LNCaP clone FGC (cell line): ENCODE measurements around the gene PACC1.
A peak's percentile ranks its signal among the peaks of the same experiment; 100 is the strongest.

ENCODE experiments used
- DNase-seq: peaks from one replicate; pipeline ENCODE4 v3.0.0-alpha.2; 2011; ENCODE audit warnings: low read depth
- H3K4me3 ChIP-seq: 2 replicates; pipeline ENCODE4 v1.5.1; 2011; ENCODE audit warnings: mild to moderate bottlenecking, low read depth, low read length, control low read depth
- TF ChIP-seq, protein P1 (sequence below): IDR thresholded peaks from 2 replicates; pipeline ENCODE4 v1.5.1; 2012; ENCODE audit warnings: mild to moderate bottlenecking; ENCODE audit not compliant: control insufficient read depth, insufficient read depth; ENCODE audit errors: extremely low read depth

Gene PACC1

GRCh38 chr1:212437179-212437798 is 22.6 kb upstream of the PACC1 start:
- TF ChIP-seq, protein P1, sequence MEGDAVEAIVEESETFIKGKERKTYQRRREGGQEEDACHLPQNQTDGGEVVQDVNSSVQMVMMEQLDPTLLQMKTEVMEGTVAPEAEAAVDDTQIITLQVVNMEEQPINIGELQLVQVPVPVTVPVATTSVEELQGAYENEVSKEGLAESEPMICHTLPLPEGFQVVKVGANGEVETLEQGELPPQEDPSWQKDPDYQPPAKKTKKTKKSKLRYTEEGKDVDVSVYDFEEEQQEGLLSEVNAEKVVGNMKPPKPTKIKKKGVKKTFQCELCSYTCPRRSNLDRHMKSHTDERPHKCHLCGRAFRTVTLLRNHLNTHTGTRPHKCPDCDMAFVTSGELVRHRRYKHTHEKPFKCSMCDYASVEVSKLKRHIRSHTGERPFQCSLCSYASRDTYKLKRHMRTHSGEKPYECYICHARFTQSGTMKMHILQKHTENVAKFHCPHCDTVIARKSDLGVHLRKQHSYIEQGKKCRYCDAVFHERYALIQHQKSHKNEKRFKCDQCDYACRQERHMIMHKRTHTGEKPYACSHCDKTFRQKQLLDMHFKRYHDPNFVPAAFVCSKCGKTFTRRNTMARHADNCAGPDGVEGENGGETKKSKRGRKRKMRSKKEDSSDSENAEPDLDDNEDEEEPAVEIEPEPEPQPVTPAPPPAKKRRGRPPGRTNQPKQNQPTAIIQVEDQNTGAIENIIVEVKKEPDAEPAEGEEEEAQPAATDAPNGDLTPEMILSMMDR: no peak
- H3K4me3 ChIP-seq: no peak overlapping the region
- DNase-seq: no peak

DNA sequence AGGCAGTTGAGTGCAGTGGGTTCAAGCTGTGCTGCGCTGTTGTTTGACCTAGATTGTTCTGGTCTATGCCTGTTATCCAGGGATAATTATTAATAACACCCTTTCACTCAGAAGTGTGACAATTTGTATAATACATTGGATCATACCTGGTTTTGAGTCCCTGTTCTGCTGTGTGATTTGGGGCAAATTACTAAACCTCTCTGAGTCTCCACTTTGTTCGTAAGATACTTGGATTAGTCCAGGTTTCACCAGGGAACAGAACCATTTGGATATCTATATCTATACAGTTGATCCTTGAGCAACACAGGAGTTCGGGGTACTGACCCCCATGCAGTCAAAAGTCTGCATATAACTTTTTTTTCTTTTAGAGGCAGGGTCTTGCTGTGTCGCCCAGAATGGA is 20.3 kb upstream of the PACC1 start:
- no peak for DNase-seq
- TF ChIP-seq, protein P1: no peak
- H3K4me3 ChIP-seq: no peak overlapping the region

DNA sequence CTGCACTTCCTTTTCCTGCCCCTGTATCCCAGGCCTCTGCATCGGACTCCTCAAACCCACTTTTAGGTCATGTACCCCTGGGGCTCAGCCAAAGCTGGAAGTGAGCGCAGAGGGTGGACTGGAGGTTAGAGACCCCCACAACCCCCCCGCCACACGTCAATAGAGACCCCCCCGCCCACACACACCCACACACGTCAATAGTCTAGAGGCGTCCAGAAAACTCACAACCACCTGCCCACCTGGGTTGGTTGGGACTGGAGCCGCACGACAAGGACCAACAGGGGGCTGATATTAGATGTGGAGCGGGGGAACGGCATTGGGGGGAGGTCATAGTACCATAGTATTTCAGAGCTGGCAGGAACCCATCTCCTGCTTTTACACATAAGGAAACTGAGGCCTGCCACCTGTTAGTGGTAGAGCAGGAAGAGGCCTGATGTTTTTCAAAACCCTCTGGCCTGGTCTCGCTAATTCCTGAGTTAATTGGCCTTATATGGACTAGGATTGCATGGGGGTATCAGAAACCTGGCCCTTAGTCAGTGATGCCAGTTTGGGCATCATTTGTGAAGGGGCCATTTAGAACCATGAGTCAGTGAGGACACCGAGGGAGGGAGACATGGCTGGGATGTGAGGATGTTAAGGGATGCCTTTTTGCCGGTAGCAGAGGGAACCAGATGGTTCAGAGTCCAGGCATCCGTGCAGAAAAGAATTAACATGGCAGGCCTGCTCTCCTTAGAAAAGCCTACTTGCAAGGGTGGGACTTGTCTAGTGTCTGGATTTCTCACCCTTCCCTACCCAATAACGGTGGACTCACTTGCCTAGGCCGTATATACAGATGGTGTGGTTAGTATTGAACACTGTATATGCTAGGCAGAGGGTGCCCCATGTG is 19.1 kb upstream of the PACC1 start:
- peak overlapping the region; percentile 76 for H3K4me3 ChIP-seq
- no peak for DNase-seq
- TF ChIP-seq, protein P1: no peak

DNA sequence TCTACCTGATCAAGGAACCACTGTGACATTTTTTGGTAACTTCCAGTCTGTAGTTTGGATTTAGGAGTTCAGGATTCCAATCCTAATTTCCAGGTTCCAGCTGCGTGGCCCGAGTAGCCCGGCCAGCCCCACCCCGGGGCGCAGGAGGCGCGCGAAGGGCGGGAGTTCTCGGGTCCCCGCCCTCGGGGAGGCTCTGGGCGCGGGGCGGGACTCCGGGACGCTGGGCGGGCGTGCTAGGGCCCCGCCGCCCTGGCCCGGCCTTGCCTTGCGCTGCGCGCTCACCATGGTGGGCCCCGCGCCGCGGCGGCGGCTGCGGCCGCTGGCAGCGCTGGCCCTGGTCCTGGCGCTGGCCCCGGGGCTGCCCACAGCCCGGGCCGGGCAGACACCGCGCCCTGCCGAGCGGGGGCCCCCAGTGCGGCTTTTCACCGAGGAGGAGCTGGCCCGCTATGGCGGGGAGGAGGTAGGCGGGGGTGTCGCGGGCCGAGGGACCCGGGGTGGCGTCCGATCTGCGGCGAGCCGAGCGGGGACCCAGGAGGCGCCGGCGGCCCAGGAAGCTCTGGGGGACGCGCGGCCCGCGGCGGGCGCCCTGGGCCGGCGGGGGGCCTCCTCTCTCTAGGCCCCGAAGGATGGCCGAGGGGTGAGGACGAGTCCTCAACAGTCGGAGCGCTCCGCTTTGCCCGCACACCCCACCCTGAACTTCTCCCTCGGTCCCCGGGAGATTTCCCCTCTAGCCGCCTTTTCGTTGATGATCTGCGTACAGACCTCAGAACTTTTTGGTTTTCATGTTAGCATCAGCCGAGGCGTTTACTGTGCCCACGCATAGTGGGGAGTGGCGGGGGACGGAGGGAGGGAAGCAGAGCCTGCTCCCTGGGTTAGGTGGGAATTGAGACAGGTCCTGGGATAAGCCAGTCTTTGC is 18.2 kb upstream of the PACC1 start, which contains the start of gene NENF:
Gene NENF (plus strand): TSS at position 260 of the 916 bp plus-strand sequence. CDS start 24 bp downstream, at position 284.
- TF ChIP-seq, protein P1: no peak
- peak; percentile 35 for DNase-seq
- peak within 1 kb of the TSS; percentile 76 for H3K4me3 ChIP-seq

- DNase-seq: no peak
- H3K4me3 ChIP-seq: peak overlapping the region; percentile 76
- TF ChIP-seq, protein P1: no peak
Observed at GRCh38 chr1:212432272-212432660, 17.6 kb upstream of the PACC1 start.

- TF ChIP-seq, protein P1: no peak
Observed at GRCh38 chr1:212431644-212432043, 17.0 kb upstream of the PACC1 start.

More at GRCh38 chr1:212431644-212432043, 17.0 kb upstream of the PACC1 start:
- H3K4me3 ChIP-seq: no peak overlapping the region
- no peak for DNase-seq
